NT2/D1 (cell line): Measurements from ENCODE around the gene SATB2.

Experiments
- SUZ12 ChIP-seq: IDR thresholded peaks from 2 replicates; pipeline ENCODE4 v1.6.1; 2011; ENCODE audit not compliant: insufficient read length, insufficient read depth; ENCODE audit errors: extremely low read depth
- YY1 ChIP-seq: IDR thresholded peaks from 2 replicates; pipeline ENCODE4 v1.6.1; 2011; ENCODE audit not compliant: insufficient read length, insufficient read depth
- ZNF274 ChIP-seq: IDR thresholded peaks from 2 replicates; pipeline ENCODE4 v1.6.1; 2011; ENCODE audit warnings: mild to moderate bottlenecking, low read depth, low read length

- TF ChIP-seq ZNF274 (0 out of 2 replicates have a peak, but pooled peaks have one; percentile 16), YY1 (no peak), SUZ12 (no peak)
These were observed 15.6 kb downstream of the SATB2 start for GRCh38 chr2:199442173-199442572.
